K562 (cell line): ENCODE results near the gene CEP95. TPM values are rescaled to one million over a fixed set of nuclear protein-coding genes. Genes with fewer than 3 reads are reported as not detected.

Source experiments
- ATAC-seq: fragments of 200-7000 bp; cut with Tn5 transposase; 3 replicates; pipeline ENCODE4 v1.9.1; 2020; ENCODE audit warnings: moderate library complexity
- BruUV-seq: library from RNA; stranded (reverse); fragments of 400-500 nt; replicated peaks from 2 replicates; lab custom pipeline; 2021; lab: Mats Ljungman, UMichigan
- CTCF ChIA-PET: fragments of 300-600 bp; formaldehyde crosslinking; extraction: SDS; loops from one replicate; lab custom pipeline; 2021; ENCODE audit warnings: low intra/inter-chr PET ratio; lab: Yijun Ruan, JAX
- POLR2A ChIA-PET: fragments of 300-600, 350-650 bp; sonication (Branson Sonifier 250); formaldehyde crosslinking; extraction: SDS; loops from one replicate; lab custom pipeline; 2021; ENCODE audit warnings: antibody characterized with exemption, inconsistent platforms; lab: Yijun Ruan, JAX
- DNase-seq, 4 experiments: peaks; one replicate each; pipeline versions ENCODE4 v3.0.0 to v3.0.0-alpha.2; 2011 to 2018; ENCODE audit warnings: low spot score in 3 of 4, mixed read lengths in 3 of 4; ENCODE audit errors: extremely low read depth in 1 of 4
- FAIRE-seq: peaks from 2 replicates; lab custom pipeline; 2011; peaks lifted over from hg19 to GRCh38; lab: Jason Lieb, UNC
- H2AFZ ChIP-seq: 2 replicates; pipeline ENCODE4 v1.6.0; 2011; ENCODE audit warnings: low read depth, low read length, control low read depth, inconsistent platforms
- H3K27ac ChIP-seq: fragments of 200-600 bp; 3 replicates; pipeline ENCODE4 v1.8.0; 2011; ENCODE audit warnings: low read depth, mild to moderate bottlenecking, control low read depth, inconsistent platforms, low read length, moderate library complexity, mixed read lengths; ENCODE audit errors: extremely low read depth
- H3K27me3 ChIP-seq, 2 experiments: fragments of 300-600 bp in 1 of 2; 2 replicates in 1 of 2; 3 replicates in 1 of 2; pipeline versions ENCODE4 v1.6.0 to v1.8.0; 2011; ENCODE audit warnings: inconsistent platforms in 2 of 2, low read length in 2 of 2, mild to moderate bottlenecking in 1 of 2, mixed read lengths in 1 of 2, moderate library complexity in 1 of 2; ENCODE audit not compliant: control insufficient read depth in 2 of 2, insufficient read depth in 2 of 2
- H3K36me3 ChIP-seq: fragments of 300-600 bp; 3 replicates; pipeline ENCODE4 v1.8.0; 2011; ENCODE audit warnings: mild to moderate bottlenecking, low read length, inconsistent platforms; ENCODE audit not compliant: control insufficient read depth, insufficient read depth
- H3K4me1 ChIP-seq, 2 experiments: fragments of 200-600 bp in 1 of 2; replicated peaks in 1 of 2; 2 replicates in 1 of 2; 3 replicates in 1 of 2; pipeline versions ENCODE4 v1.5.1 to v1.8.0; 2011; ENCODE audit warnings: inconsistent platforms in 2 of 2, low read length in 2 of 2, mild to moderate bottlenecking in 1 of 2, mixed read lengths in 1 of 2, moderate library complexity in 1 of 2; ENCODE audit not compliant: control insufficient read depth in 2 of 2, insufficient read depth in 2 of 2
- H3K4me2 ChIP-seq: 2 replicates; pipeline ENCODE4 v1.6.1; 2011; ENCODE audit warnings: low read length, control low read depth, inconsistent platforms, mixed read lengths; ENCODE audit not compliant: insufficient read depth
- H3K4me3 ChIP-seq: fragments of 200-600 bp; sonication (generic), shearing (Covaris generic); 2 replicates; pipeline ENCODE4 v1.5.1; 2016; ENCODE audit warnings: control low read depth, inconsistent platforms
- H3K79me2 ChIP-seq: fragments of 200-600 bp; 3 replicates; pipeline ENCODE4 v1.8.0; 2011; ENCODE audit warnings: low read length, inconsistent platforms; ENCODE audit not compliant: control insufficient read depth, insufficient read depth
- H3K9ac ChIP-seq, 2 experiments: 2 replicates each; pipeline versions ENCODE4 v1.6.0 to v1.6.1; 2011; ENCODE audit warnings: low read depth in 2 of 2, low read length in 2 of 2, control low read depth in 1 of 2, inconsistent platforms in 1 of 2, mild to moderate bottlenecking in 1 of 2, mixed read lengths in 1 of 2; ENCODE audit not compliant: insufficient read depth in 1 of 2
- H3K9me1 ChIP-seq: one replicate; pipeline ENCODE4 v1.6.0; 2011; ENCODE audit warnings: inconsistent platforms, mild to moderate bottlenecking, low read length, moderate library complexity; ENCODE audit not compliant: control insufficient read depth, insufficient read depth
- H3K9me3 ChIP-seq: replicated peaks from 2 replicates; pipeline ENCODE4 v1.5.1; 2011; ENCODE audit warnings: low read depth, low read length, inconsistent platforms; ENCODE audit not compliant: control insufficient read depth, insufficient read depth
- H4K20me1 ChIP-seq: replicated peaks from 2 replicates; pipeline ENCODE4 v1.6.1; 2011; ENCODE audit warnings: low read length, inconsistent platforms, mixed read lengths; ENCODE audit not compliant: control insufficient read depth, insufficient read depth
- CTBP1 ChIP-seq: fragments of 450-650 bp; IDR thresholded peaks from 2 replicates; pipeline ENCODE4 v1.6.1; 2016; ENCODE audit warnings: borderline replicate concordance
- GMEB1 ChIP-seq: fragments of 250-450 bp; sonication (Bioruptor Pico); IDR thresholded peaks from 2 replicates; pipeline ENCODE4 v1.4.0; 2020; ENCODE audit warnings: mild to moderate bottlenecking
- HNRNPK ChIP-seq: fragments of 200-400 bp; formaldehyde crosslinking; IDR thresholded peaks from one replicate; pipeline ENCODE4 v1.6.1; 2018; ENCODE audit warnings: mild to moderate bottlenecking, low read depth, low read length; ENCODE audit not compliant: poor library complexity, severe bottlenecking
- NFE2 ChIP-seq: IDR thresholded peaks from 2 replicates; pipeline ENCODE4 v1.6.1; 2014; ENCODE audit warnings: antibody characterized with exemption, low read depth
- NRF1 ChIP-seq, 2 experiments: fragments of 450-650 bp; IDR thresholded peaks in 1 of 2; conservative IDR thresholded peaks in 1 of 2; 2 replicates each; pipeline ENCODE4 v1.6.1; 2014; ENCODE audit warnings: mild to moderate bottlenecking in 2 of 2
- PCBP1 ChIP-seq: fragments of 200-400 bp; formaldehyde crosslinking; IDR thresholded peaks from 2 replicates; pipeline ENCODE4 v1.6.1; 2018; ENCODE audit warnings: mild to moderate bottlenecking, low read depth, low read length; ENCODE audit not compliant: poor library complexity, severe bottlenecking
- POLR2H ChIP-seq: IDR thresholded peaks from 2 replicates; pipeline ENCODE4 v1.6.1; 2016; ENCODE audit warnings: missing genetic modification characterization, low read depth, mild to moderate bottlenecking, control low read depth, missing compliant biosample characterization, moderate library complexity
- TEAD4 ChIP-seq, 2 experiments: sonication (generic) in 1 of 2; formaldehyde crosslinking in 1 of 2; IDR thresholded peaks; 2 replicates each; pipeline versions ENCODE4 v1.6.1 to v1.8.0; 2012 to 2022; ENCODE audit warnings: borderline replicate concordance in 1 of 2, inconsistent platforms in 1 of 2, low read length in 1 of 2, mild to moderate bottlenecking in 1 of 2, missing genetic modification reagents in 1 of 2
- TRIM24 ChIP-seq, 2 experiments: fragments of 450-650 bp; IDR thresholded peaks; 2 replicates each; pipeline ENCODE4 v1.6.1; 2016
- ZNF395 ChIP-seq: fragments of 200-800 bp; sonication (Bioruptor generic); IDR thresholded peaks from 2 replicates; pipeline ENCODE4 v1.6.1; 2017; ENCODE audit warnings: missing genetic modification characterization, missing compliant biosample characterization
- ZNF586 ChIP-seq: fragments of 450-650 bp; formaldehyde crosslinking; conservative IDR thresholded peaks from 2 replicates; pipeline ENCODE4 v1.4.0; 2020; ENCODE audit warnings: mild to moderate bottlenecking, moderate library complexity
- in situ Hi-C: fragments of 300-500 bp; cut with MboI; formaldehyde crosslinking; loops from 4 replicates; pipeline ENCODE4 v1.15.0; 2018; ENCODE audit warnings: inconsistent platforms, mixed read lengths
- intact Hi-C: fragments of 100-400 bp; cut with micrococcal nuclease; formaldehyde crosslinking; loops from 2 replicates; pipeline ENCODE4 v1.14.2; 2022
- polyA plus RNA-seq, 8 experiments: library from polyadenylated mRNA; depleted of rRNA in 4 of 8; stranded (reverse) in 5 of 8; unstranded in 3 of 8; fragments of >200 nt; fragmentation: Nextera tagmentation in 2 of 8; fragmentation: Illumina TruSeq in 1 of 8; extraction: Ambion mirVana in 2 of 8; extraction: Trizol in 1 of 8; gene quantifications; 2 replicates each; pipeline versions ENCODE4 v1.2.1 to v1.2.3, GENCODE V29; 2011 to 2014; ENCODE audit warnings: inconsistent platforms in 1 of 8, missing spikeins in 1 of 8
- total RNA-seq, 7 experiments: library from RNA; depleted of rRNA in 6 of 7; stranded (reverse); fragments of >200 nt in 6 of 7; fragmentation: Illumina TruSeq in 2 of 7; extraction: Trizol in 2 of 7; gene quantifications; 2 replicates each; pipeline versions ENCODE4 v1.2.1 to v1.2.3, GENCODE V29; 2011 to 2021; ENCODE audit warnings: low replicate concordance in 1 of 7
- TF ChIP-seq, protein P1 (sequence below): fragments of 200-800 bp; sonication (Bioruptor generic); IDR thresholded peaks from 2 replicates; pipeline ENCODE4 v1.6.1; 2017; ENCODE audit warnings: missing genetic modification characterization, missing compliant biosample characterization
- TF ChIP-seq, protein P2 (sequence below), 2 experiments: fragments of 200-800 bp in 1 of 2; sonication (Bioruptor generic) in 1 of 2; sonication (generic) in 1 of 2; formaldehyde crosslinking in 1 of 2; IDR thresholded peaks in 1 of 2; conservative IDR thresholded peaks in 1 of 2; 2 replicates each; pipeline versions ENCODE4 v1.5.0 to v1.6.1; 2016 to 2020; ENCODE audit warnings: missing compliant biosample characterization in 1 of 2, missing genetic modification characterization in 1 of 2, missing genetic modification reagents in 1 of 2

CEP95 gene
- total and polyA plus RNA-seq, 9 of the 15 experiments (the other 6 are each of a cell fraction or from before 2014, with no cell fraction given), result 26.7 to 80.7 (median 56.9) TPM

DNA sequence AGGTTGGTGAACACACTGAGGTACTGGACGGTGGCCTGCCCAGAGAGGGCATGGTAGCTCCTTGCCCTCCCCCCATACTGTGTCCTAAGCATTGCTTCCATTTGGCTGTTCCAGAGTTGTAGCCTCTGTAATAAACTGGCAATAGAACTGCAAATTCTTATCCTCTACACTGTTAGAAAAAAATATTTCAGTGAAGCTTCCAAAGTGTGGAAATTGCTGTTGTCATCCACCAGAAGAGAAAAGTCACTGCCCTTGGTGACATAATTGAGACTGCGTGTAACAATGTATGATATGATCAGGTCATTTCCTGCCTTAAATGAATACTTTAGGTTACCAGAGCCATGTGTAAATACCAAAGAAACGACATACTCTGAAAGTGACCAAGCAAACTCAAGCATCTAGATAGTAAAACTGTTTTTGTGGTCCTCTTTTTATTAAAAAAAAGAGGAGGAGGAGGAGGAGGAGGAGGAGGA lies 65.9 kb downstream of the CEP95 start (continued):
- no peak for TF ChIP-seq CTBP1
- TF ChIP-seq NFE2, result peak; percentile 78
- TF ChIP-seq TRIM24 (IDR thresholded peaks at IDR 0.05), result no peak
- TF ChIP-seq TEAD4 (IDR thresholded peaks at IDR 0.05; ENCODE audit: low read length), result peak; percentile 39
- TF ChIP-seq TEAD4 (CRISPR knock-in tag; IDR thresholded peaks at IDR 0.05; ENCODE audit: borderline replicate concordance), result no peak
- no peak for TF ChIP-seq NRF1 (conservative IDR thresholded peaks at IDR 0.05 in 1 of 2, IDR thresholded peaks at IDR 0.05 in 1 of 2)
- peak; percentile 48 for TF ChIP-seq POLR2H (tag)

DNA sequence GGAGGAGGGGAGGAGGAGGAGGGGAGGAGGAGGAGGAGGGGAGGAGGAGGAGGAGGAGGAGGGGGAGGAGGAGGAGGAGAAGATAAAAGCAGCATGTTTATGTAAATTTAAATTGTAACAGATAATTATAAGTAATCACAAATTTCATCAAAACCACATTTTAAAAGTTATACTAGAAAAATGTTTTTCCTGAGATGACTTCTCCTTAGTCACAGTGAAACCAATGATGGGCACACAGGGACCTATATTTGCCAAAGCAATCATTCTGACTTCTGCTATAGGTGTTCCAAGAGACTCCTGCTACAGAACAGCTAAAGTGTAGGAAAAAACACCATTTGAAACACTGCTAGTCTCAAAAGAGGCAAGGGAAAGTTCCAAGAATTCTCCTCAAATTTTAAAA lies 66.4 kb downstream of the CEP95 start:
- Histone ChIP-seq H3K36me3 (peaks cover 20% of the 10 kb centered on the region), H3K79me2 (no peaks in the 10 kb centered on the region), H3K9ac (no peak overlapping the region), H3K27ac (peak overlapping the region; percentile 73; the same call in 2 of the 3 replicates), H4K20me1 (no peaks in the 10 kb centered on the region), H3K9me3 (no peaks in the 10 kb centered on the region), H3K27me3 (no peaks in the 10 kb centered on the region), H2AFZ (peak overlapping the region; percentile 47; the same call in 1 of the 2 replicates), H3K9me1 (no peaks in the 10 kb centered on the region), H3K4me3 (no peak overlapping the region), H3K4me1 (peaks cover 7 to 20% of the 10 kb centered on the region in 2 experiments; a peak in 4 of 5 replicates), H3K4me2 (no peak overlapping the region)
- peak; percentile 28; the same call in 1 of the 3 replicates for ATAC-seq
- in situ Hi-C loops, result no loop called here
- POLR2A ChIA-PET, result interaction anchor here (0.5 to 1.8 kb wide), 11 partner anchors 10 to 153 kb away, joined by 3 to 18 read pairs (median 4); partner anchors contain the start of genes CEP95 and DDX5
- no TSS peak for BruUV-seq
- CTCF ChIA-PET, result interaction anchor here (1.0 kb wide), 1 partner anchor 76 kb away, joined by 4 read pairs; no protein-coding TSS in a partner anchor
- intact Hi-C loops, result no loop called here
- no peak for DNase-seq
- FAIRE-seq, result no peak
- TF ChIP-seq PCBP1 (peak; percentile 86), ZNF586 (no peak), ZNF395 (CRISPR knock-in tag) (peak; percentile 49; the same call in 1 of the 2 replicates), HNRNPK (peak; percentile 79), GMEB1 (CRISPR knock-in tag) (peak; percentile 15; the same call in 1 of the 2 replicates)
- TF ChIP-seq, protein P1, sequence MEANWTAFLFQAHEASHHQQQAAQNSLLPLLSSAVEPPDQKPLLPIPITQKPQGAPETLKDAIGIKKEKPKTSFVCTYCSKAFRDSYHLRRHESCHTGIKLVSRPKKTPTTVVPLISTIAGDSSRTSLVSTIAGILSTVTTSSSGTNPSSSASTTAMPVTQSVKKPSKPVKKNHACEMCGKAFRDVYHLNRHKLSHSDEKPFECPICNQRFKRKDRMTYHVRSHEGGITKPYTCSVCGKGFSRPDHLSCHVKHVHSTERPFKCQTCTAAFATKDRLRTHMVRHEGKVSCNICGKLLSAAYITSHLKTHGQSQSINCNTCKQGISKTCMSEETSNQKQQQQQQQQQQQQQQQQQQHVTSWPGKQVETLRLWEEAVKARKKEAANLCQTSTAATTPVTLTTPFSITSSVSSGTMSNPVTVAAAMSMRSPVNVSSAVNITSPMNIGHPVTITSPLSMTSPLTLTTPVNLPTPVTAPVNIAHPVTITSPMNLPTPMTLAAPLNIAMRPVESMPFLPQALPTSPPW (CRISPR knock-in tag), result peak; percentile 55; the same call in 1 of the 2 replicates
- TF ChIP-seq, protein P2, sequence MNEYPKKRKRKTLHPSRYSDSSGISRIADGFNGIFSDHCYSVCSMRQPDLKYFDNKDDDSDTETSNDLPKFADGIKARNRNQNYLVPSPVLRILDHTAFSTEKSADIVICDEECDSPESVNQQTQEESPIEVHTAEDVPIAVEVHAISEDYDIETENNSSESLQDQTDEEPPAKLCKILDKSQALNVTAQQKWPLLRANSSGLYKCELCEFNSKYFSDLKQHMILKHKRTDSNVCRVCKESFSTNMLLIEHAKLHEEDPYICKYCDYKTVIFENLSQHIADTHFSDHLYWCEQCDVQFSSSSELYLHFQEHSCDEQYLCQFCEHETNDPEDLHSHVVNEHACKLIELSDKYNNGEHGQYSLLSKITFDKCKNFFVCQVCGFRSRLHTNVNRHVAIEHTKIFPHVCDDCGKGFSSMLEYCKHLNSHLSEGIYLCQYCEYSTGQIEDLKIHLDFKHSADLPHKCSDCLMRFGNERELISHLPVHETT (CRISPR knock-in tag; conservative IDR thresholded peaks at IDR 0.05 in 1 of 2, IDR thresholded peaks at IDR 0.05 in 1 of 2), result peak in 1 of 2 experiments; percentile 32; a peak in 1 of 4 replicates
